ENCODE results near the gene IGFL3. TPM values are rescaled to one million over a fixed set of nuclear protein-coding genes. Genes with fewer than 3 reads are reported as not detected.

IGFL3 gene
- polyA plus RNA-seq, 3 donors: not detected

GRCh38 chr19:46125447-46125846 is 959 bp upstream of the IGFL3 start:
- peaks cover 0 to 3% of the 10 kb centered on the region in 2 donors for H3K4me1 ChIP-seq (ENCODE audit: control insufficient read depth in 1 of 2, insufficient read depth in 2 of 2, low read length in 2 of 2)
- H3K4me2 ChIP-seq (replicated peaks; ENCODE audit: extremely low read depth, low read length, poor library complexity, severe bottlenecking): no peak overlapping the region
- Mint-ChIP-seq H3K27ac (no peak overlapping the region), H3K9me3 (peaks cover 0 to 2% (median 0%) of the 10 kb centered on the region in 7 donors), H3K4me1 (peaks cover 6% of the 10 kb centered on the region), H3K36me3 (no peaks in the 10 kb centered on the region), H3K27me3 (ENCODE audit: low read depth in 3 of 3) (peaks cover 15 to 41% (median 26%) of the 10 kb centered on the region in 3 donors), H3K4me3 (no peak overlapping the region)
- H3K27ac ChIP-seq (ENCODE audit: low read depth in 1 of 2, low read length in 2 of 2): no peak overlapping the region
- no CpG with 5 or more reads among the region's 4 CpGs for WGBS (ENCODE audit: insufficient coverage)
- H3K27me3 ChIP-seq (ENCODE audit: control insufficient read depth in 2 of 2, insufficient read depth in 2 of 2, low read length in 2 of 2): peaks cover 20 to 27% of the 10 kb centered on the region in 2 donors
- H3K9ac ChIP-seq (ENCODE audit: insufficient read depth, low read length, poor library complexity, severe bottlenecking): no peak overlapping the region
- no peaks in the 10 kb centered on the region for H3K79me2 ChIP-seq (ENCODE audit: insufficient read depth, low read length)
- no peaks in the 10 kb centered on the region for H3K36me3 ChIP-seq (replicated peaks in 1 of 2; ENCODE audit: control insufficient read depth in 1 of 2, insufficient read depth in 2 of 2, low read length in 2 of 2)
- H4K20me1 ChIP-seq (ENCODE audit: insufficient read depth, low read length): no peaks in the 10 kb centered on the region
- H2AFZ ChIP-seq (ENCODE audit: insufficient read depth, low read depth, low read length, poor library complexity, severe bottlenecking): no peak overlapping the region
- TF ChIP-seq CTCF (IDR thresholded peaks at IDR 0.05): no peak
- no peak overlapping the region for H3K4me3 ChIP-seq (replicated peaks in 1 of 3; ENCODE audit: low read depth in 2 of 3, low read length in 3 of 3)
- DNase-seq: no peak
- H3K9me3 ChIP-seq (replicated peaks in 1 of 2; ENCODE audit: control insufficient read depth in 1 of 2, insufficient read depth in 1 of 2, low read length in 2 of 2): no peaks in the 10 kb centered on the region
- intact Hi-C loops (cut with micrococcal nuclease): no loop called here

GRCh38 chr19:46118136-46118535 is 6.4 kb downstream of the IGFL3 start:
- no CpG with 5 or more reads among the region's 3 CpGs for WGBS (ENCODE audit: insufficient coverage)
- Histone ChIP-seq H3K9ac (ENCODE audit: insufficient read depth, low read length, poor library complexity, severe bottlenecking) (no peak overlapping the region), H3K27me3 (ENCODE audit: control insufficient read depth in 2 of 2, insufficient read depth in 2 of 2, low read length in 2 of 2) (peaks cover 6 to 8% of the 10 kb centered on the region in 2 donors)

More at GRCh38 chr19:46118136-46118535, 6.4 kb downstream of the IGFL3 start:
- Mint-ChIP-seq H3K27me3 (ENCODE audit: low read depth in 3 of 3) (peaks cover 12 to 20% (median 13%) of the 10 kb centered on the region in 3 donors), H3K27ac (no peak overlapping the region), H3K36me3 (no peaks in the 10 kb centered on the region), H3K4me3 (no peak overlapping the region), H3K9me3 (peaks cover 0 to 2% (median 0%) of the 10 kb centered on the region in 7 donors), H3K4me1 (no peaks in the 10 kb centered on the region)
- Histone ChIP-seq H3K4me3 (replicated peaks in 1 of 3; ENCODE audit: low read depth in 2 of 3, low read length in 3 of 3) (no peak overlapping the region), H4K20me1 (ENCODE audit: insufficient read depth, low read length) (no peaks in the 10 kb centered on the region), H3K27ac (ENCODE audit: low read depth in 1 of 2, low read length in 2 of 2) (no peak overlapping the region), H3K36me3 (replicated peaks in 1 of 2; ENCODE audit: control insufficient read depth in 1 of 2, insufficient read depth in 2 of 2, low read length in 2 of 2) (no peaks in the 10 kb centered on the region), H2AFZ (ENCODE audit: insufficient read depth, low read depth, low read length, poor library complexity, severe bottlenecking) (no peak overlapping the region), H3K9me3 (replicated peaks in 1 of 2; ENCODE audit: control insufficient read depth in 1 of 2, insufficient read depth in 1 of 2, low read length in 2 of 2) (no peaks in the 10 kb centered on the region), H3K79me2 (ENCODE audit: insufficient read depth, low read length) (no peaks in the 10 kb centered on the region), H3K4me1 (ENCODE audit: control insufficient read depth in 1 of 2, insufficient read depth in 2 of 2, low read length in 2 of 2) (no peaks in the 10 kb centered on the region), H3K4me2 (replicated peaks; ENCODE audit: extremely low read depth, low read length, poor library complexity, severe bottlenecking) (no peak overlapping the region)
- no peak for TF ChIP-seq CTCF (IDR thresholded peaks at IDR 0.05)
- intact Hi-C loops (cut with micrococcal nuclease): no loop called here
- DNase-seq: no peak
